Measurements from ENCODE around the gene GRID1. TPM values are rescaled to one million over a fixed set of nuclear protein-coding genes. Genes with fewer than 3 reads are reported as not detected.

Gene GRID1
- total RNA-seq, 1 donor from 2014 or later: under 0.01 TPM

GRCh38 chr10:86030312-86030711, 336.3 kb downstream of the GRID1 start:
- Histone ChIP-seq H3K4me3 (ENCODE audit: low read depth, low read length) (no peak overlapping the region), H3K27me3 (ENCODE audit: control insufficient read depth, insufficient read depth, low read length) (no peaks in the 10 kb centered on the region), H3K36me3 (ENCODE audit: control insufficient read depth, insufficient read depth, low read length) (no peaks in the 10 kb centered on the region)
- FAIRE-seq: no peak
- TF ChIP-seq, protein P1, sequence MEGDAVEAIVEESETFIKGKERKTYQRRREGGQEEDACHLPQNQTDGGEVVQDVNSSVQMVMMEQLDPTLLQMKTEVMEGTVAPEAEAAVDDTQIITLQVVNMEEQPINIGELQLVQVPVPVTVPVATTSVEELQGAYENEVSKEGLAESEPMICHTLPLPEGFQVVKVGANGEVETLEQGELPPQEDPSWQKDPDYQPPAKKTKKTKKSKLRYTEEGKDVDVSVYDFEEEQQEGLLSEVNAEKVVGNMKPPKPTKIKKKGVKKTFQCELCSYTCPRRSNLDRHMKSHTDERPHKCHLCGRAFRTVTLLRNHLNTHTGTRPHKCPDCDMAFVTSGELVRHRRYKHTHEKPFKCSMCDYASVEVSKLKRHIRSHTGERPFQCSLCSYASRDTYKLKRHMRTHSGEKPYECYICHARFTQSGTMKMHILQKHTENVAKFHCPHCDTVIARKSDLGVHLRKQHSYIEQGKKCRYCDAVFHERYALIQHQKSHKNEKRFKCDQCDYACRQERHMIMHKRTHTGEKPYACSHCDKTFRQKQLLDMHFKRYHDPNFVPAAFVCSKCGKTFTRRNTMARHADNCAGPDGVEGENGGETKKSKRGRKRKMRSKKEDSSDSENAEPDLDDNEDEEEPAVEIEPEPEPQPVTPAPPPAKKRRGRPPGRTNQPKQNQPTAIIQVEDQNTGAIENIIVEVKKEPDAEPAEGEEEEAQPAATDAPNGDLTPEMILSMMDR (IDR thresholded peaks at IDR 0.05; ENCODE audit: insufficient read depth, low read length, severe bottlenecking): no peak
- DNase-seq (ENCODE audit: low read depth): no peak

DNA sequence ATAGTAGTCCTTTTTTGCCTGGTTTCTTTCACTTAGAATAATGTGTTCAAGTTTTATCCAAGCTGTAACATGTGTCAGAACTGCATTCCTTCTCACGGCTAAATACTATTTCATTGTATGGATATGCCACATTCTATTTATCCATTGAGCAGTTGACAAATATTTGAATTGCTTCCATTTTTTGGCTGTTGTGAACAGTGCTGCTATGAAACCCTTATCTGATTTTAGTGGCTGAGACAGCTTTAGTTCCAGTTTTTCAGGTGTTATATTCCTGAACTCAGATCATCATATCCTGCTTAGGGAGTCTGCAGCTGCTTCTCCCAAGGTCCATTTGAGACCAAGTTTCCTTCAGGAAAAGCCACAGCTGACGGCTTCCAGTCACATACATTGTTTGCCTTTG, 339.2 kb downstream of the GRID1 start:
- Histone ChIP-seq H3K27me3 (ENCODE audit: control insufficient read depth, insufficient read depth, low read length) (no peaks in the 10 kb centered on the region), H3K4me3 (ENCODE audit: low read depth, low read length) (no peak overlapping the region), H3K36me3 (ENCODE audit: control insufficient read depth, insufficient read depth, low read length) (no peaks in the 10 kb centered on the region)
- FAIRE-seq (no peak), DNase-seq (ENCODE audit: low read depth) (no peak)
- TF ChIP-seq, protein P1 (IDR thresholded peaks at IDR 0.05; ENCODE audit: insufficient read depth, low read length, severe bottlenecking): no peak

DNA sequence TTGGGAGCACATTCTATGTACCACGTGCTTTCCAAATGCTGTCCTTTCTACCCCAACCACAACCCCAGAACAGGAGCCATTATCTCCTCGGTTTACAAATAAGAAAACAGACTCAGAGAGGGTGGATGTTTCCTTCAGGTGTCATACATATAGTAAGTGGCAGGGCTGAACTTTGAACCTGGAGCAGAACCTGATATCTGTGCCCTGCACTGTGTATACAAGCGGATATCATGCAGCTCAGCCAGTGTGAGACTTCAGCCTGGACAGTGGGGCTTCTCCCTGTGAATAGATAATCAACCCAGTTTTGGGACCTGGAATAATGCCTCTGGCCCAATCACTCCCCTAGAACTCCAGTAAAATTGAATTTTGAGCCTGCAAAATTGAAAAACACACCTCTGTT, 341.1 kb downstream of the GRID1 start:
- H3K4me3 ChIP-seq (ENCODE audit: low read depth, low read length): no peak overlapping the region
- DNase-seq (ENCODE audit: low read depth) (no peak), FAIRE-seq (no peak)
- TF ChIP-seq, protein P1 (IDR thresholded peaks at IDR 0.05; ENCODE audit: insufficient read depth, low read length, severe bottlenecking): no peak
- no peaks in the 10 kb centered on the region for H3K36me3 ChIP-seq (ENCODE audit: control insufficient read depth, insufficient read depth, low read length)
- no peaks in the 10 kb centered on the region for H3K27me3 ChIP-seq (ENCODE audit: control insufficient read depth, insufficient read depth, low read length)

GRCh38 chr10:86024281-86025041, 342.1 kb downstream of the GRID1 start:
- Histone ChIP-seq H3K4me3 (ENCODE audit: low read depth, low read length) (no peak overlapping the region), H3K36me3 (ENCODE audit: control insufficient read depth, insufficient read depth, low read length) (no peaks in the 10 kb centered on the region), H3K27me3 (ENCODE audit: control insufficient read depth, insufficient read depth, low read length) (no peaks in the 10 kb centered on the region)
- FAIRE-seq: no peak
- DNase-seq (ENCODE audit: low read depth): no peak
- TF ChIP-seq, protein P1 (IDR thresholded peaks at IDR 0.05; ENCODE audit: insufficient read depth, low read length, severe bottlenecking): no peak

DNA sequence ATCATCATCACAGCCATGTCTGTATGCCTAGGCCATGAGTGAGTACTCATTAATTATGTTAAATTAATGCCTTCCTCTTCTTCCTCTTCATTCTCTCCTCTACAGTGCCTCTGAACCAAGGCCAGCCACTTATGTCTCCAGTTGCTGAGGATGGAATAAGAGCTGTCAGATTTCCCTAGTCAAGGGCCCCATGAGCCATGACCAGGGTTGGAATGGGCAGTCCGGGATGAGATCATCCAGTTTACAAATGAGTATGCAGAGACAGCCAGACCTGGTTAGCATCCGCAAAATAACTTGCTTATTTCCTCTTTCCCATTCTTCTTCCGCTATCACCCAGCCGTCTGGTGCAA, 342.7 kb downstream of the GRID1 start:
- no peak for FAIRE-seq

More for the DNA sequence above, 342.7 kb downstream of the GRID1 start:
- no peak overlapping the region for H3K4me3 ChIP-seq (ENCODE audit: low read depth, low read length)
- DNase-seq (ENCODE audit: low read depth): no peak
- no peaks in the 10 kb centered on the region for H3K27me3 ChIP-seq (ENCODE audit: control insufficient read depth, insufficient read depth, low read length)
- TF ChIP-seq, protein P1 (IDR thresholded peaks at IDR 0.05; ENCODE audit: insufficient read depth, low read length, severe bottlenecking): no peak
- no peaks in the 10 kb centered on the region for H3K36me3 ChIP-seq (ENCODE audit: control insufficient read depth, insufficient read depth, low read length)

Data from bronchial epithelial cell (primary cell).